Neuronal stem cell (in vitro differentiated cells): ENCODE results near the gene ATP2C2.

Experiments
- DNase-seq: peaks from one replicate; pipeline ENCODE4 v3.0.0-alpha.2; 2013; ENCODE audit warnings: low spot score
- H2AFZ ChIP-seq: one replicate; pipeline ENCODE4 v1.6.1; 2013; ENCODE audit warnings: mild to moderate bottlenecking, low read length, inconsistent platforms
- H2AK5ac ChIP-seq: 2 replicates; pipeline ENCODE4 v1.6.1; 2013; ENCODE audit warnings: low read depth, mild to moderate bottlenecking, inconsistent platforms, low read length, moderate library complexity, mixed read lengths
- H2BK120ac ChIP-seq: 2 replicates; pipeline ENCODE4 v1.6.1; 2013; ENCODE audit warnings: low read depth, mild to moderate bottlenecking, inconsistent platforms, low read length, moderate library complexity, mixed read lengths
- H2BK12ac ChIP-seq: one replicate; pipeline ENCODE4 v1.6.1; 2013; ENCODE audit warnings: low read length, inconsistent platforms
- H2BK15ac ChIP-seq: 2 replicates; pipeline ENCODE4 v1.6.1; 2013; ENCODE audit warnings: mild to moderate bottlenecking, low read length, inconsistent platforms, mixed read lengths
- H2BK5ac ChIP-seq: one replicate; pipeline ENCODE4 v1.6.1; 2013; ENCODE audit warnings: inconsistent platforms, mild to moderate bottlenecking, low read length, moderate library complexity
- H3K14ac ChIP-seq: one replicate; pipeline ENCODE4 v1.6.1; 2013; ENCODE audit warnings: low read length, inconsistent platforms
- H3K18ac ChIP-seq: 2 replicates; pipeline ENCODE4 v1.6.1; 2013; ENCODE audit warnings: low read length, inconsistent platforms
- H3K23ac ChIP-seq: 2 replicates; pipeline ENCODE4 v1.6.1; 2013; ENCODE audit warnings: low read depth, mild to moderate bottlenecking, mixed read lengths, low read length, inconsistent platforms; ENCODE audit not compliant: poor library complexity
- H3K27ac ChIP-seq: replicated peaks from 3 replicates; pipeline ENCODE4 v1.5.1; 2013; ENCODE audit warnings: low read length, inconsistent platforms
- H3K27me3 ChIP-seq, 3 experiments: 2 replicates each; pipeline ENCODE4 v1.6.1; 2013; ENCODE audit warnings: low read length in 3 of 3, mild to moderate bottlenecking in 2 of 3, inconsistent platforms in 1 of 3, low read depth in 1 of 3, mixed read lengths in 1 of 3, moderate library complexity in 1 of 3; ENCODE audit not compliant: control insufficient read depth in 3 of 3, insufficient read depth in 3 of 3
- H3K36me3 ChIP-seq, 2 donors: replicated peaks in 1 of 2; 2 replicates each; pipeline ENCODE4 v1.6.1; 2013; ENCODE audit warnings: low read length in 2 of 2; ENCODE audit not compliant: control insufficient read depth in 2 of 2, insufficient read depth in 2 of 2
- H3K4ac ChIP-seq: 2 replicates; pipeline ENCODE4 v1.6.1; 2013; ENCODE audit warnings: inconsistent platforms, mild to moderate bottlenecking, low read length, moderate library complexity
- H3K4me1 ChIP-seq, 2 donors: 1 replicate in 1 of 2; 2 replicates in 1 of 2; pipeline ENCODE4 v1.6.1; 2013; ENCODE audit warnings: low read length in 2 of 2, low read depth in 1 of 2; ENCODE audit not compliant: control insufficient read depth in 2 of 2, insufficient read depth in 1 of 2
- H3K4me2 ChIP-seq: one replicate; pipeline ENCODE4 v1.6.1; 2013; ENCODE audit warnings: mild to moderate bottlenecking, low read length, inconsistent platforms; ENCODE audit not compliant: insufficient read depth, poor library complexity, severe bottlenecking
- H3K4me3 ChIP-seq, 2 donors: 2 replicates each; pipeline ENCODE4 v1.5.1; 2013; ENCODE audit warnings: low read length in 2 of 2, mild to moderate bottlenecking in 2 of 2, inconsistent platforms in 1 of 2, moderate library complexity in 1 of 2
- H3K79me1 ChIP-seq: one replicate; pipeline ENCODE4 v1.6.1; 2013; ENCODE audit warnings: low read depth, mild to moderate bottlenecking, inconsistent platforms, low read length, moderate library complexity
- H3K9ac ChIP-seq: one replicate; pipeline ENCODE4 v1.6.1; 2013; ENCODE audit warnings: mild to moderate bottlenecking, low read depth, low read length, inconsistent platforms; ENCODE audit not compliant: poor library complexity
- H3K9me3 ChIP-seq, 2 donors: replicated peaks in 1 of 2; 2 replicates each; pipeline versions ENCODE3 to v1.6.1; 2013; ENCODE audit warnings: low read length in 2 of 2, mild to moderate bottlenecking in 2 of 2, inconsistent platforms in 1 of 2, low read depth in 1 of 2, mixed read lengths in 1 of 2, moderate library complexity in 1 of 2; ENCODE audit not compliant: control insufficient read depth in 2 of 2, insufficient read depth in 1 of 2
- H4K8ac ChIP-seq: one replicate; pipeline ENCODE4 v1.6.1; 2013; ENCODE audit warnings: low read depth, mild to moderate bottlenecking, inconsistent platforms, low read length, moderate library complexity
- H4K91ac ChIP-seq: one replicate; pipeline ENCODE4 v1.6.1; 2013; ENCODE audit warnings: low read length, low read depth, mild to moderate bottlenecking, inconsistent platforms; ENCODE audit not compliant: poor library complexity
- WGBS, 2 donors: extraction: QIAGEN DNeasy Blood & Tissue Kit; methylation state at CpG; one replicate each; pipeline ENCODE4 v1.1.7; 2013; ENCODE audit warnings: missing lambda C conversion rate in 2 of 2, mixed read lengths in 1 of 2; ENCODE audit not compliant: insufficient read length in 2 of 2, insufficient replicate concordance in 1 of 2; ENCODE audit errors: extremely low coverage in 2 of 2; 5-methylcytosine and 5-hydroxymethylcytosine counted together

ATP2C2 gene

DNA sequence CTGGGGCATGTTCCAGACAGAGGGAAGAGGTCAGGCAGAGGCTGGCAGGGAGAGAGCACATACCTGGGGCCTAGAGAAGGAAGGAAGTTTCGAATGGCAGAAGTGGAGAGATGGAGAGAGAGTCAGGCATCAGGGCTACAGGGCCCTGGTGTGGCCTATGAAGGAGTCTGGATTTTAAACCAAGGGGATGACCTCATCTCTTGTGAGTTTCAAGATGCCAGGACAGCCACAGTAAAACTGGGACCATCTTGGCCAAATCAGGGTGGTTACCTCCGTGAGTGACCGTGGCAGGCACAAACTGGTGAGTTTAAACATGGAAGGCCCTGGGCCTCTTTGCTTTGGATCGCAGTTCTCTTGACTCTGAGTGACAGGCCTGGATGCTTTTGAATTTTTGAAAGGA lies 7.6 kb upstream of the ATP2C2 start:
- Histone ChIP-seq H2BK15ac (no peak overlapping the region), H3K79me1 (no peaks in the 10 kb centered on the region), H2BK5ac (no peak overlapping the region), H3K27me3 (no peaks in the 10 kb centered on the region), H3K4me2 (no peak overlapping the region), H3K4me3 (no peak overlapping the region), H3K4ac (no peak overlapping the region), H4K8ac (no peak overlapping the region), H3K18ac (peak overlapping the region; percentile 53), H3K36me3 (no peaks in the 10 kb centered on the region), H3K9ac (no peak overlapping the region), H2AFZ (peak overlapping the region; percentile 19), H3K27ac (no peak overlapping the region), H3K4me1 (peaks cover 33 to 61% of the 10 kb centered on the region in 2 donors), H2AK5ac (peak overlapping the region; percentile 36), H2BK12ac (no peak overlapping the region), H3K9me3 (no peaks in the 10 kb centered on the region), H2BK120ac (no peak overlapping the region), H3K23ac (no peak overlapping the region), H3K14ac (no peak overlapping the region), H4K91ac (no peak overlapping the region)
- no CpG with 5 or more reads among the region's 4 CpGs for WGBS, 2 donors
- no peak for DNase-seq

DNA sequence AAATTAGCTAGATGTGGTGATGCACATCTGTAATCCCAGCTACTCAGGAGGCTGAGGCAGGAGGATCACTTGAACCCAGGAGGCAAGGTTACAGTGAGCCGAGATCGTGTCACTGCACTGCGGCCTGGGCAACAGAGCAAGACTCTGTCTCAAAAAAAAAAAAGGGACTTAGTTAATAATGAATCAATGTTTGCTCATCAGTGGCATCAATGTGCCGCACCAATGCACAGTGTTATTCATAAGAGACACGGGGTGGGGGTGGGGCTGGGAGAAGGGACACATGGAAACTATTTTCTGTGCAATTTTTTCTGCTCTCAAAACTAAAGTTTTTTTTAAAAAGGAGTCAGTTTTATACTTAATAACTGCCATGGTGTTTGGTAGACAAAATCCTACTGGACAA lies 6.8 kb upstream of the ATP2C2 start:
- Histone ChIP-seq H3K23ac (no peak overlapping the region), H4K91ac (no peak overlapping the region), H2BK12ac (no peak overlapping the region), H3K4me2 (no peak overlapping the region), H3K36me3 (no peaks in the 10 kb centered on the region), H2BK15ac (no peak overlapping the region), H2AK5ac (no peak overlapping the region), H3K27me3 (no peaks in the 10 kb centered on the region), H4K8ac (no peak overlapping the region), H3K14ac (no peak overlapping the region), H3K4me3 (no peak overlapping the region), H3K4me1 (peaks cover 26 to 55% of the 10 kb centered on the region in 2 donors), H3K9me3 (no peaks in the 10 kb centered on the region), H3K4ac (no peak overlapping the region), H2BK120ac (no peak overlapping the region), H3K79me1 (no peaks in the 10 kb centered on the region), H3K9ac (no peak overlapping the region), H3K18ac (no peak overlapping the region), H2BK5ac (no peak overlapping the region), H2AFZ (no peak overlapping the region), H3K27ac (peak overlapping the region; percentile 71)
- no CpG with 5 or more reads among the region's 5 CpGs for WGBS, 2 donors
- DNase-seq, result no peak

DNA sequence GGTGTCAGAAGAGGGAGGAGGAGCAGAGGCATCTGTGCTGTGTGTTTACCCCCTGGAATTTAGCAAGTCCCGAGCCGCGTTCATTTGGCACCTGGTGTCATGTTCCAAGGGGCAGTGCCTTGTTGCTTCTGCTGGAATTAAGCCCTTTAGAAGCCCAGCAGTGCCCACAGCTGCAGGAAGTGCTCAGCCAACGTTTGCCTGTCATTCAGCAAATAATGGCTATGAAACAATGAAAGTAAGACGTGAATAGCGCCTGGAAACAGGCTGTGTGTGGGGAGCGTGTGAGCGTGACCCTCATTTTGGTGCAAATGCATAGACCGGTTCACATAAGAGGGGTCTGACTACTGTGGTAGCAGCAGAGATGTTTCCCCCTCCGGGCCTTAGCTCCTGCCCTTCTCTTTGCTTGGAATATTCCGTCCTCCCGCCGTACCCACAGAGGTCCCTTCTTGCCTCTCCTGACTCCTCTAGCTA lies 5.8 kb upstream of the ATP2C2 start:
- Histone ChIP-seq H3K4me2 (peak overlapping the region; percentile 2), H2AFZ (no peak overlapping the region), H3K23ac (no peak overlapping the region), H4K91ac (no peak overlapping the region), H3K27ac (peak overlapping the region; percentile 71), H2BK12ac (no peak overlapping the region), H2AK5ac (no peak overlapping the region), H2BK120ac (no peak overlapping the region), H3K4me3 (no peak overlapping the region), H3K4ac (no peak overlapping the region), H3K18ac (no peak overlapping the region), H3K36me3 (no peaks in the 10 kb centered on the region), H4K8ac (no peak overlapping the region), H2BK15ac (no peak overlapping the region), H3K14ac (no peak overlapping the region), H2BK5ac (no peak overlapping the region), H3K79me1 (no peaks in the 10 kb centered on the region), H3K9ac (no peak overlapping the region), H3K4me1 (peaks cover 18 to 45% of the 10 kb centered on the region in 2 donors), H3K27me3 (peaks cover 0 to 8% (median 5%) of the 10 kb centered on the region in 3 experiments), H3K9me3 (no peaks in the 10 kb centered on the region)
- DNase-seq, result peak; percentile 69
- no CpG with 5 or more reads among the region's 13 CpGs for WGBS, 2 donors

GRCh38 chr16:84366208-84366607 lies 2.1 kb upstream of the ATP2C2 start:
- no peak overlapping the region for H3K4ac ChIP-seq
- H3K9ac ChIP-seq, result no peak overlapping the region
- no peak overlapping the region for H4K91ac ChIP-seq
- H2BK120ac ChIP-seq, result no peak overlapping the region
- H2BK15ac ChIP-seq, result no peak overlapping the region
- no peak overlapping the region for H3K23ac ChIP-seq
- WGBS, 2 donors, result no CpG with 5 or more reads among the region's 9 CpGs
- peaks cover 0 to 6% of the 10 kb centered on the region in 2 donors for H3K9me3 ChIP-seq
- H3K18ac ChIP-seq, result no peak overlapping the region
- DNase-seq, result no peak
- H2AK5ac ChIP-seq, result no peak overlapping the region
- no peak overlapping the region for H2BK5ac ChIP-seq
- H3K4me1 ChIP-seq, result peaks cover 14 to 25% of the 10 kb centered on the region in 2 donors
- H3K79me1 ChIP-seq, result no peaks in the 10 kb centered on the region
- no peak overlapping the region for H2BK12ac ChIP-seq
- no peak overlapping the region for H2AFZ ChIP-seq
- no peak overlapping the region for H3K14ac ChIP-seq
- no peak overlapping the region for H4K8ac ChIP-seq
- H3K36me3 ChIP-seq, result no peaks in the 10 kb centered on the region
- no peak overlapping the region for H3K4me2 ChIP-seq
- H3K27ac ChIP-seq, result no peak overlapping the region
- H3K27me3 ChIP-seq, result peaks cover 3 to 44% (median 27%) of the 10 kb centered on the region in 3 experiments
- H3K4me3 ChIP-seq, result no peak overlapping the region
